ENCODE data around the gene ZNF821.
"Not testable (repeated sequence)": the region's sequence is repeated elsewhere in the genome, so short reads cannot be mapped to it uniquely, and the experiment has no call there.

ZNF821 gene

GRCh38 chr16:71883849-71884638, at the start of gene ZNF821:
ZNF821 (minus strand) TSS chr16:71884182; CDS start chr16:71879946, 4,236 bp downstream.
- DNase-seq, result peak; percentile 47

- no peak for DNase-seq
These were observed 49.0 kb upstream of the ZNF821 start for GRCh38 chr16:71933017-71933416.

- DNase-seq, result no peak
These were observed 47.6 kb upstream of the ZNF821 start for GRCh38 chr16:71931599-71931998.

DNA sequence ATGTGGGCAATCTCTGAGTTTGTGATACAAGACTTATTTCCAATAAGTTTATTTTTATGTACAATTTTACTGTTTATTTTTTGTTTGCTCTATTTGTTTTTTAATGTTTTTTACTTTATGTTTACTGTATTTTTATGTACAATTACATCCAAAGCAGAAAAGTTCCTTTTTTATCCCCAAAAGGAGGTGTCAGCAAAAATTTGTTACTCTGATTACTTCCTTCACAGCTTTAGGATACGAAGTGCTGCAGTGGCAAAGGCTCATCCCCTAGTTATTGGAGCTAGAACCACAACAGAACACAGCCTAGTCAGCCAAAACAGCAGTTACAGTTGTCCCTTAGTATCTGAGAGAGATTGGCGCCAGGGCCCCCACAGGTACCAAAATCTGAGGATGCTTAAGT, 47.0 kb upstream of the ZNF821 start:
- no peak for DNase-seq

DNA sequence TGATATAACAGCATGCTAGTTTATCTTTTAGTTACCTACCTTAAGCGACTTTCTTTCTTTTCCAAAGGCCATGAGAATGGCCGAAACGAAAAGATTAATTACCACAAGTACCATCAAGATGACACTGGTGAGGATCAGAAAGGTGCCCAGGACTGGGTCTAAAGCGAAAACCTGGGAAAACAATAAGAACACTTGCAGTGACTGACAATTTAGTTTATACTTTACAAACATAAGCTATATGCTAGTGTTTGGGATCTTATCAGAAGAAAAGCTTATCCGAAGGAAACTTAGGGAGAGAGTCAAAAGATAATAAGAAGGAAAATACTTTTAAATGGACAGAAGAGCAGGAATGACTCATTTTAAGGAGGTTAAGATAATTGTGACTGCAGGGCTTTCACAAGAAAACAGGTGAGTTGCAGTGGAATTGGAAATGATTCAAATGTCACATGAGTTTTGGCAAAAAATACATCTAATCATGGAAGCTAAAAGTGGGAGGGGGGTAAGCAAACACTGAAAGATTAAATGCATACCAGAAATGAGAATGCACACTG, 46.1 kb upstream of the ZNF821 start:
- DNase-seq, result no peak

DNA sequence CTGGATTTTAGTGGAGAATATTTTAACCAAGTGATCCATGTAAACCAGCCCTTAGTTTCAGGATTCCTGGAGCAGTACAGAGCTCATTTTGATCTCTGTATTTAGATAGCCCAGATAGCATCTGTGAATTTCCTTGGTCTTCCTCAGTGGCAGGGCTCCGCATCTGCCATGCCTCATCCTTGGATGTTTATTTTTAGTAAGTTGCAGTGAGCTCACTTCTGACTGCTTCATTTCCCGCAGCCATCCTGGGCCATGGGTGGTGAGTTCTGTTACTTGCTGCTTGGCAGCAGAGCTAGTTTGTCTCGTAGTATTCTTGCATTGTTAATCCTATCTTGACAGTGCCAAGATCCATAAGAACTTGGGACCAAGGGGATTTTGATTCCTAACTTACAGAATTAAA, 45.1 kb upstream of the ZNF821 start:
- peak; percentile 29 for DNase-seq

GRCh38 chr16:71927787-71928186, 43.8 kb upstream of the ZNF821 start:
- no peak for DNase-seq

DNA sequence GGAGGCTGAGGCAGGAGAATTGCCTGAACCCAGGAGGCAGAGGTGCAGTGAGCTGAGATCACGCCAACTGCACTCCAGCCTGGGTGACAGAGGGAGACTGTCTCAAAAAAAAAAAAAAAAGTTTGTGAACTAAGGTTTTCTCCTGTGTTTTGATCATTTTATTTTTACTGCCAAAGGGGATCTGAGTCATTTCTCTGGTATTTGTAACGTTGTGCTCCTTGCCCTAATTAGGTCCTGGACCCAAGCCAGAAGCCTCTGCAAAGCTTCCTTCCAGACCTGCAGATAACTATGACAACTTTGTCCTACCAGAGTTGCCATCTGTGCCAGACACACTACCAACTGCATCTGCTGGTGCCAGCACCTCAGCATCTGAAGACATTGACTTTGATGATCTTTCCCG, 43.4 kb upstream of the ZNF821 start:
- DNase-seq, result peak; percentile 64

DNA sequence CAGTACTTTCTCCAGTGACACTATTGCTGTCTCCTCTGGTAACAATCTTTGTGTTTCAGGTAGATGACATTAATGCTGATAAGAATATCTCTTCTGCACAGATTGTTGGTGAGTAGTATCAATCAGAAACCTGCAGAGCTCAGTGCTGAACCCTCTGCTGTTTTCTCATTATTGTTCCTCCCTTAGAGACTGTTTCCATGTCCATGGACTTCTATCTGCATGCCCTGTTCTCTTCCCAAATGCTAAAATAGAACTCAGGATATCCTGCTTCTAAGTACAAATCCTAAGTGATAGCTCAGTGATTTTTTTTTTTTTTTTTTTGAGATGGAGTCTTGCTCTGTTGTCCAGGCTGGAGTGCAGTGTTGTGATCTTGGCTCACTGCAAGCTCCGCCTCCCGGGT, 40.7 kb upstream of the ZNF821 start:
- DNase-seq, result no peak

DNA sequence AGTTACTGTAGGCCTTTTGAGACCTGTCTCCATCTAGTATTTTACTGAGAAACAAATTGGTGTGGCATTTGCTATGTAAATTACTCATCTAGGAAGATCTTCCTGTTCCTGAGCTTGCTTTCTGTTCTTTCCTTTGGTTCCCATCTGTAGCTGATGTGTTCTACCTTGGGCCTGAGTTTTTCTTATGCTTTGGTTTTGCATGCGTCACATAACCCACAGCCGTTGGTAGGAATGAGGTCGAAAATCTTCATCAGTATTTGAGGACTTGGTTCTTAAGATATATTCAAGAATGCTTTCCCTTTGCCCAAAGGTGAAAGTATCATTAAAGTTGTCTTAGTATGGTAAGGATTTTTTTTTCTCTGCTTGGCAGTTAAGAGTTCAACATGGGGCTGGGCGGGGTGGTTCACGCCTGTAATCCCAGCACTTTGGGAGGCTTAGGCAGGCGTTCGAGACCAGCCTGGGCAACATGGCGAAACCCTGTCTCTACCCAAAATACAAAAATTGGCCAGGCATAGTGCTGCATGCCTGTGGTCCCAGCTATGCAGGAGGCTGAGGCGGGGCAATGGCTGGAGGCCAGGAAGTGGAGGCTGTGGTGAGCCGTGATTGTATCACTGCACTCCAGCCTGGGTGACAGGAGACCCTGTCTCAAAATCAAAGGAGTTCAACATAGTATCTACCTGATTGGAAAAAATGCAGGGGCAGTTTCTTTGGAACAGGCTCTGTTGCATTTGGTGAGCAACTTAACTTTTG, 40.1 kb upstream of the ZNF821 start:
- DNase-seq, result no peak

DNA sequence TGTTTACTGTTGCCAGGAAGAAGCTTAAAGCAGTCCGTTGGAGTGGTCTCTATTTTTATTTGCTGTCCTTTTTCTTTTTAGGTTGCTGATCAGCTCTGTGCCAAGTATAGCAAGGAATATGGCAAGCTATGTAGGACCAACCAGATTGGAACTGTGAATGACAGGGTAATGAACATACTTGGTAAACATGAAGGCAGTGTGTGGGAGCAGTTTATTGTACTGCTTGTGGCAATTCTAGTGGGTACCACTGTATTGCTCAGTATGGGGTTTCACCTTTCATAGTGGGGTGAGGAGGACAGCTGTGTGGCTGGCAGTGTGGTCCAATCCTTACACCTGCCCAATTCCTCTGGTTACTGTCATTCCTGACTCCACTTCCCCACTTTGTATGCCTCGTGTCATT, 36.7 kb upstream of the ZNF821 start:
- DNase-seq, result no peak

DNA sequence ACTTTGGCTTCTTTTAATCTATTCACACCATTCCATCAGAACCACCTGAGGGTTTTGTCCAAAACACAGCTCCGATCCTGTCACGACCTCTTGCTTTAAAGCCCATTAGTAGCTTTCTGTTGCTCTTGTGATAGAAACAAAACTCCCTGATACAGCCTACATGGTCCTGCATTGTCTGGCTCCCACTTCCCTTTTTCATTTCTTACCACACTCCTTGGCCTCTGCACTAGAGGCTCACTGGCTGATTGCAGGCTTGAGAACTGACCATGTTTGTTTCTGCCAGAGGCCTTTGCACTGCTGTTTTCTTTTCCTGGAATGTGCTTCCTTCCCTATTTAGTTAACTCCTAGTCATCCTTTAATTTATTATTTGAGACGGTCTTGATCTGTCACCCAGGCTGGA, 35.1 kb upstream of the ZNF821 start:
- DNase-seq, result no peak

- DNase-seq, result no peak
These were observed 33.9 kb upstream of the ZNF821 start for GRCh38 chr16:71917900-71918299.

- no peak for DNase-seq
These were observed 32.5 kb upstream of the ZNF821 start for GRCh38 chr16:71916397-71916920.

GRCh38 chr16:71915350-71915749, 31.4 kb upstream of the ZNF821 start:
- DNase-seq, result no peak

DNA sequence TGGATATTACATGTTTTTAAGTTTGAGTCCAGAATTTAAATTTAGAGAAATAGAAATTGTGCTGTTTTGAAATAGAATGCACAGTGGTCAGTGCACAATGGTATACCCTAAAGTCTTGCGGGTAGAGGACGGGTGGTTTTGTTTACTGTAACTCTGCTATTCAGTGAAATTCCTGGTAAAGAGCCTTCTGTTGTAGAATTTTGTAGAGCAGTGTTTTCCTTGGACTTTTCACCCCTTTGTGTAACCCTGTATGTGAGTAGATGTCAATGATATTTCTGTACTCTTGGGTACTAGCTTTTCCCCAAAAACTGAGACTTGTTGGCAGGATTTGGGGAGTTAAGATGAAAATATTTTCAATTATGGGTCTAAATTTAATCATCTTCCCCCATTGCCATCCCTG, 30.8 kb upstream of the ZNF821 start:
- DNase-seq, result no peak

- DNase-seq, result no peak
These were observed 28.7 kb upstream of the ZNF821 start for GRCh38 chr16:71912534-71913275.

GRCh38 chr16:71911121-71911520, 27.1 kb upstream of the ZNF821 start:
- DNase-seq, result no peak

DNA sequence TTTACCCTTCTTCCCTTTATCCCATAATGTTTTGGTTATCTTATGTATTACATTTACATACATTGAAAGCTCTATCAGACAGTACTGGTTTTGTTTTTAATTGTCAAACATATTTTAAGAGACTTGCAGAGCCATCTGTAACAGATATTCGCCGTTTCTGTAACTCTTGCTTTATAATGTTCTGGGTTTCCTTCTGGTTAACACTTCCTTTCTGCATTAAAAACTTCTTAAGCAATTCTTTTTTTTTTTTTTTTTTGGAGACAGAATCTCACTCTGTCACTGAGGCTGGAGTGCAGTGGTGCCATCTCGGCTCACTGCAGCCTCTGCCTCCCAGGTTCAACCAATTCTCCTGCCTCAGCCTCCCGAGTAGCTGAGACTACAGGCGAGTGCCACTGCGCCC, 21.8 kb upstream of the ZNF821 start:
- DNase-seq, result not testable (repeated sequence)

- DNase-seq, result no peak
These were observed 20.3 kb upstream of the ZNF821 start for GRCh38 chr16:71904239-71904638.

GRCh38 chr16:71903608-71904007, 19.6 kb upstream of the ZNF821 start:
- no peak for DNase-seq

GRCh38 chr16:71902656-71903365, 18.8 kb upstream of the ZNF821 start:
- DNase-seq, result no peak
